HG02973 (cell line): Measurements from ENCODE around the gene ZNF778.
"Not testable (repeated sequence)": the region's sequence is repeated elsewhere in the genome, so short reads cannot be mapped to it uniquely, and the experiment has no call there.

Experiments
- ATAC-seq: cut with Tn5 transposase; IDR thresholded peaks from one replicate; pipeline ENCODE4 v1.9.1; 2021; ENCODE audit warnings: moderate library complexity; ENCODE audit not compliant: unreplicated experiment

ZNF778 gene

DNA sequence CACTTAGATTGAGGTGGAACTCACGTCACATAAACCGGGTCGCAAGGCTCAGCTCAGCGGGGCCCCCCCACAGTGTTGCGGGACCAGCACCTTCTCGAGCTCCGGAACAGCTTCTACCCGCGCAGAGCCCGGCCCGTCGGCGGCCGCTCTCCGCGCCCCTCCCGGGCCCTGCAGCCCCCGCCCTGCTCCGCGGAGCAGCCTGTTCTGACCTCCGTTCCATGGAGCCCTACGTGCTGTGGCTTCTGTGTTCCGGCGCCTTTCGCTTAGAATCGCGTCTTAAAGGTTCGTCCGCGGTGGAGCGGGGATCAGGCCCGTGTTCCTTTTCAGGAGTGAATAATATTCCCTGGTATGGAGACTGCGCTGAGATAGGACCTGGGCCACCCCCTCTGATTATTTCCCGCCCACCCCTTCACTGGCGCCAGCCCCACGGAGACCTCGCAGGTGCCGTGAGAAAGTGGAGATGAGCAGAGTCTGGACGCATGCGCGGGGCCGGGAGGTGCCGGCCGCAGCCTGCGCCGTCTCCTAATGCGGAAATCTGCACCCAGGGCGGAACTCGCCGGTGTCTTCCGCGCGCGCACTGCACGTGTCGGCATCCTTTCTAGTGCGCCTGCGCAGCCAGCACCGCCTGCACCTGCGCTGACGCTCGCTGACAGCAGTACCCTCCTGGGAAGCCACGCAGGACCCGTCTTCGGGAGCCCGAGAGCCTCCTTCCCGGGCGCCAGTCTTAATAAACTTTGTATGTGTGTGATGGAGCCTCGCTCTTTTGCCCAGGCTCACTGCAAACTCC is 30.9 kb downstream of the ZNF778 start:
- ATAC-seq = no peak

DNA sequence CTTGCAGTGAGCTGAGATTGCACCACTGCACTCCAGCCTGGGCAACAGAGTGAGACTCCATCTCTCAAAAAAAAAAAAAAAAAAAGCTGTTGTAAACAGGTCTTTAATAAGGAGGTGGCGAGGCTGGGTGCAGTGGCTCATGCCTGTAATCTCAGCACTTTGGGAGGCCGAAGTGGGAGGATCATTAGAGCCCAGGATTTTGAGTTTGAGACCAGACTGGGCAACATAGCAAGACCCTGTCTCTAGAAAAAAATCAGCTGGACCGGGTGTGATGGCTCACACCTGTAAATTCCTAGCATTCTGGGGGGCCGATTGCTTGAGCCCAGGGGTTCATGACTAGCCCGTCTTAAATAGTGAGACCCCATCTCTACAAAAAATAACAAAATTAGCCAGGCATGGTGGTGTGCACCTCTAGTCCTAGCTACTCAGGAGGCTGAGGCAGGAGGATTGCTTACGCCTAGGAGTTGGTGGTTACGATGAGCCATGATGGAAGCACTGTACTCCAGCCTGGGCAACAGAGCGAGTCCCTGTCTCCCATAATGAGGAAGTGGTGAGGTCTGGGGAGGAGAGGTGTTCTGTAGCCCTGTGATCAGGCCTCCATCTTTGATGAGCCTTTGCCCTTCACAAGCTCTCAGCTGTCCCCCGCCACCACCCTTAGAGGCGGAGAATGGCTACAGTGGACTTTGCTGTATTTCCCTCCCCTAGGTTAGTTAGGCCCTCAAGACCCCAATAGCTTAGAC is 36.2 kb downstream of the ZNF778 start:
- ATAC-seq = no peak

DNA sequence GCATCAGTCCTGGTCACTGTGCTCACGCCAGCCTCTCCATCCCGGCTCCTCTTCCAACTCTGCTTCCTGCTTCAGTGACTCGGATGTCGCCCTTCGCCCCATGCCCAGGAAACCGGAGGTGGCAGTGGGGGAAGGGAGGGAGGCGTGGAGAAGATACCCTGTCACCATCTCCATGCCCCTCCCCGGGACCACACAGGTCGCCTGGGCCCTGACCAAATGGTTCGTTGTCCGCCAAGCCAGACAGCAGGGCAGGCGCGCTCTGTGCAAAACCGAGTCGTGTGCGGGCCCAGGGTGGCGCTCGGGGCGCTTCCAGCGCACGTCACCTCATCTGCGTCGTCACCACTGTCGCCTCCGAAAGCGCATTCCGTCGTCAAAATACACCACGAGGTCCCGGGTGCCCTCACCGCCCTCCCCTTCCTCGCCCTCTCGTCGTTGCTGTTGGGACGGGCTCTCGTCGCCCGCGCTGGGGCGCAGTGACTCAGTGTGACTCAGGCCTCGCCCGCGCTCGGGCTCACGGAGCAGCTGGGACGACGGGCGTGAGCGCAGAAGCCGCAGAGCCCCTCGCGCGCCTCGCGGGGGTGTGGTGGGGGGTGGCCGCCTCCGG is 39.2 kb downstream of the ZNF778 start:
- ATAC-seq = no peak

GRCh38 chr16:89257281-89257731 is 39.8 kb downstream of the ZNF778 start:
- no peak for ATAC-seq

- ATAC-seq = no peak
These were observed 40.4 kb downstream of the ZNF778 start for GRCh38 chr16:89257757-89258465.

GRCh38 chr16:89259901-89260300 is 42.4 kb downstream of the ZNF778 start:
- not testable (repeated sequence) for ATAC-seq

GRCh38 chr16:89261691-89262563 is 44.4 kb downstream of the ZNF778 start:
- no peak for ATAC-seq

DNA sequence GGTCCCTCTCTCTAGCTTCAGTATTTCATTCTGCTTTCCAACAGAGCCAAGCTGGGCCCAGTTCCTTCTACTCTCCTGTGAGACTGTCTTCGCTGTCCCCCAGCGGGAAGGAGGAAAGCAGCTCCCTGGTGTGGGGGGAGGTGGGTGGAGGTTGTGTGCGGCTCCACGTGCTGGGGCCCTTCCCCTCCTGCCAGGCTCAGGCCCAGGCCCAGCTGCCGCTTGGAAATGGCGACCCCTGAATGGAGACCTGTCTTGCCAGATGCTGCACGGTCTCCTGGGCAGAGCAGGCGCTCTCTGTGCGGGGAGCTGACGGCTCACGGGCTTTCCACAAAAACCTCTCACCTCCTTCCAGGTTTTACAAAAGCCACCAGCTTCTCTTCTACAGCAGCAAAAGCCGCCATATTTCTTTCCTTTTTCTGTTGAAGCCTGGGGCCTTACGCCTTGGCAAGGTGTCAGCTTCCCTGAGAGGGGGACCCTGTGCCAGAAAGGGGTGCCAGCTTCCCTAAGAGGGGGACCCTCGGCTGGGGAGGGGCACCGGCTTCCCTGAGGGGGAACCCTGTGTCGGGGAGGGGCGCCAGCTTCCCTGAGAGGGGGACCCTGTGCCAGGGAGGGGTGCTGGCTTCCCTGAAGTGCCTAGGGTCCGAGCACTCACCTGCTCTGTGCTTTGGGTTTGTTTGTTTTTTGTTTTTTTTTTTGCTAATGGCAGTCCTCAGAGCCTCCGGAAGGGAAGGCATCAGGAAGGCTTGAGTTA is 47.5 kb downstream of the ZNF778 start:
- no peak for ATAC-seq

DNA sequence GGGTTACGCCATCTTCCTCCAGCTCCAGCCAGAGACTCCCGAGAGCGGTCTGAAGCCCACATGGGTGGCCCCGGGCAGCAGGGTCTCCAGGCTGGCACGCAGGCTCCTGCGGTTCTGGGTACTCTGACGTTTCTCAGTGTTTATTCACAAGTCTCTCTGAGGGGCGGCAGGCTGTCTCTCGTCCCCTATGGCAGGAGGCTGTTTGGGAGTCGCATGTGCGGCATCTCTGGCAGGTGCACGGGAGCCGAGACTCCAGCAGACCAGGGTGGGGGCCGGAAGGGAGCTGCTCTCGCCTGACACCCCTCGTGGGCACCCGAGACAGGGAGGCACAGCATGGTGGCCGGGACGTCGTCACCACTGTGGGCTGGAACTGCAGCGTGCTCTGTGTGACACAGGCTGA is 48.1 kb downstream of the ZNF778 start:
- ATAC-seq = no peak

DNA sequence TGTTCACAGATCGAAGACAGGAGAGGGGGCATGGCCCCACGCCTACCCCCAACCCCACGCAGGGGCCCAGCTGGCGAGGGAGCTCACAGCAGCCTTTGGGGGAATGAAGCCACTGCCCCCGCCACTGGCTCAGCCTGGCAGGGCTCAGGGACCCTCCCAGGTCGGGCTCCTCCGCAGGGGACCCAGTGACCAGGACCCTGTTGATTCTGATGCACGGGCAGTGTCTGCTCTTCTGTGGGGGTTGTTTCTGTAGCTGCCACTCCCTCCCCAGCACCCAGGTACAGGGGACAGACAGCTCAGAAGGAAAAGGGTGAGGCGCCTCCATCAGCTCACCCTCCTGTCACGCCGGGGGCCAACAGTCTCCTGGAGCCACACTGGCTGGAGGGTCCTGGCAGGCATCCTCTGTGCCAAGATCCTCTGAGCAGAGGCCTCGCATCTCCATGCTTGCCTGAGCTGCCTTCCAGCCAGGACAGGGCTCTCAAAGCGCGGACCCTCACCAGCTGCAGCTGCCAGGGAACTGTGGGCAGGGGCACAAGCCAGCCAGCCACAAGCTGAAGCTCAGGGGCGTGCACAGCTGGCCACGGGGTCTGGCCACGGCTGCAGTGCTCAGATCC is 49.1 kb downstream of the ZNF778 start:
- no peak for ATAC-seq

GRCh38 chr16:89267746-89268145 is 50.2 kb downstream of the ZNF778 start:
- not testable (repeated sequence) for ATAC-seq

DNA sequence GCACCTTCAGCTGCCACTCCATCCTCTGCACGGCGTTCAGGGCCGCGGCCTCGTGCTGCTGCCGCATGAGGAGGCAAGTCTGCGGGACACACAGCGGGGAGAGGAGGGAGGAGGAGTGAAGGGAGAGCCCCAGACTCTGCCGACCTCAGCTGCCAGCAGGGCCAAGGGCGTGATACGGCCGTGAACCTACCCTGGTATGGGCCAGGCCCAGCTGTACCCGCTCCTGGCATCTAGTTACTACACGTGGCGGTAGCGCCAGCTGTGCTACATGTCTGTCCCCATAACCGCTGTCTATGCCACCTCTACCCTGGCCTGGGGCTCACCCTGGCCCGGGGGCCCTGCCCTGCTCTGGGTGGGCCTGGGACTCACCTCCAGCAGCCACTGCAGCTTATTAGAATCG is 51.1 kb downstream of the ZNF778 start:
- ATAC-seq = no peak

- no peak for ATAC-seq
These were observed 51.7 kb downstream of the ZNF778 start for GRCh38 chr16:89268987-89269735.

- ATAC-seq = no peak
These were observed 52.5 kb downstream of the ZNF778 start for GRCh38 chr16:89269805-89270665.

DNA sequence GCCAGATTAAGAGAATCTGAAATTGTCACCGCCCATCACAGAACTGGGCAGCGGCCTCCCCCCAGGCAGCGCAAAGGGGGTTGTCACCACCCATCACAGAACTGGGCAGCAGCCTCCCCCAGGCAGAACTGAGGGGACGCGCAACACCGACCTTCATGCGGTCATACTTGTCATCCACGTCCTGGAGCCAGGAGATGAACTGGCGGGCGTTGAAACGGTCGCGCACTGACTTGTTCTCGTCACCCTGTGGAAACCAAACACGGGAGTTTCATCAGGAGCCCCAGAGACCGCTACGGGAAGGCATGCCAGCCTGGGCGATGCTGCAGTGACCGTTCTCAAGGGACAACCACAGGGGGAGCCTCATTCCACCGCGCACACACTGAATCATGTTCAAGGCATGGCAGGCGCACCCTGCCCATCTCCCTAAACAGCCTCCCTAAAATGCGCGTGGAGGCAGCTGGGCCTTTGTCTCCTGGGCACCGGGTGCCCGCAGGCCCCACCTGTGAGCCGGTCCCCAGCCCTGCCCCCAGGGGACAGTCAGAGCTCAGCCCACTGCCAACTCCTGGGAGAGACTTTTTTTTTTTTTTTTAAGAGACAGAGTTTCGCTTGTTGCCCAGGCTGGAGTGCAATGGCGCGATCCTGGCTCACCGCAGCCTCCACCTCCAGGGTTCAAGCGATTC is 53.3 kb downstream of the ZNF778 start:
- ATAC-seq = no peak

DNA sequence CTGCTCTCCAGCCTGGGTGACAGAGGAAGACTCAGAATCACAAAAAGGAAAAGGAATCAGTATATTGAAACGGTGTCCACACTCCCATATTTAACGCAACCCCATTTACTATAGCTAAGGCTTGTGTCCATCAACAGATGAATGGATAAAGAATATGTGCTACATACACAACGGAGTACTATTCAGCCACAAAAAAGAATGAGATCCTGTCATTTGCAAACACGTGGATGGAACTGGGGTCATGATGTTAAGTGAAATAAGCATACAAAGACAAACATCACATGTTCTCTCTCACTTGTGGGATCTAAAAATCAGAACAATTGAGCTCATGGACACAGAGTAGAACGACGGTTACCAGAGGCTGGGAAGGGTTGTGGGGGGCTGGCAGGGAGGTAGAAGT is 55.1 kb downstream of the ZNF778 start:
- no peak for ATAC-seq
